ENCODE results near the gene CNOT6.
"Not testable (repeated sequence)": the region's sequence is repeated elsewhere in the genome, so short reads cannot be mapped to it uniquely, and the experiment has no call there.

Gene CNOT6

DNA sequence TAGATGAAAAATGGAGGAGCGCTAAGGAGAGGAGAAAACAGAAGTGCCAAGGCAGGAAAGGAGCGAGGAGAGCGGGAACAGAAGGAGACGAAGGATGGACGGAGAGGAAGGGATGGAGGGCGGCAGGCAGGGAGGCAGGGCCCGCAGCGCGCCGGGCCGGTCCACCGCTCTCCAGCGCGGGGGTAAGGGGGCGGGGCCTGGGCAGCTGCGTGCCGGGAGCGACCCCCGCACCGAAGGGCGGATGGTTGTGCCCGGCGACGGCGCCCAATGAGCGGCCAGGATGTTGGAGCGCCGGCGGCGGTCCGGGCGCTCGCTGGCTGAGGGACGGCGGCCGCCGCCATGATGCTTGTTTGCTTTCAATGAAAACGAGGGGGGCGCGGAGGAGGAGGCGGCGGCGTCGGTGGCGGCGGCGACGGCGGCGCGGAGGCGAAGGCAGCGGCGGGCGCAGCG lies at the start of gene CNOT6:
Gene CNOT6, plus strand, starts transcription at position 320 of the 450 bp plus-strand sequence. CDS start 34,898 bp downstream, outside the sequence.
- DNase-seq (ENCODE audit: low read depth in 2 of 2): peak; percentile 80 to 94

DNA sequence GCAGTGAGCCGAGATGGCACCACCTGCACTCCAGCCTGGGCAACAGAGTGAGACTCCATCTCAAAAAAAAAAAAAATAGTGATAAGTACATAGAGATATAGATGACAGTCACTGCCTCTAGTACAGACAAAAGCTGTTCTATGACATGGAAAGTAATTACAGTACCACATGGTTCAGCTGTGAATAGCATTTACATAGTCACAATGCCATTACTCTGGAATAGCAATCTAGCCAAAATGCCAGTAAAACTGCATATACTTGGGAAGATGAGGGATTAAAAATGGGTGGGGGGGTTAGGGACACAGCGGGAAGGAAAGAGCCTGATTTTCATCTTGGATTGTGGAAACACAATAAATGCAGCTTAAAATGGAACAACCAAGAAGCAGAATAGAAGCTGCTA lies 39.4 kb upstream of the CNOT6 start:
- no peak for DNase-seq (ENCODE audit: low read depth in 2 of 2)

DNA sequence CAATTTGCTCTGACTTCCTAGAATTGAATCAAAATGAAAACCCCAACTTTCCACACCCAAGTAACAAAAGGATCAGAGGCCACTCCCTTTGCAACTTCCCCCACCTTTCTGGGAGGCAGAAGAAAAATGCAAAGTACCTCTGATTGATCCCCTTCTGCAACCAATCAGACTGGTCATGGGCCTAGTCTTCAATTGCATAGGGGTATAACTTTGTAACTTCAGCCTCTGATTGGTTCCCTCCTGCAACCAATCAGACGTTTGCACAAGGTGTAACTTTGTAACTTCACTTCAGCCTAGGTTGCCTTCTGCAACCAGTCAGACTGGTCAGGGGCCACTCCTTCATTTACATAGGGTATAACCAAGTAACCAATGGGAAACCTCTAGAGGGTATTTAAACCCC lies 38.3 kb upstream of the CNOT6 start:
- no peak for DNase-seq (ENCODE audit: low read depth in 2 of 2)

DNA sequence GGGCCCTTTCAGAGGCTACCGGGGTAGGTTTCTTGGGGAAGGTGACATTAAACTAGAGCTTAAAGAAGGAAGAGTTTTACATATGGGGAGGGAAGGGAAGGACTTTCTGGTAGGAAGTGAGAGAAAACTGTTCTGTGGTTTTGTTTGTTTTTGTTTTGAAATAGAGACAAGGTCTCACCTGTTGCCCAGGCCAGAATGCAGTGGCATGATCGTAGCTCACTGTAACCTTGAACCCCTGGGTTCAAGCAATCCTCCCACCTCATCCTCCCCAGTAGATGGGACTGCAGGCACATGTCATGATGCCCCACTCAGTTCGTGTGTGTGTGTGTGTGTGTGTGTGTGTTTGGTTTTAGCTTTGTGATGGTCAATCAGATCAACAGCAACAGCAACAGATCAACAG lies 37.4 kb upstream of the CNOT6 start:
- DNase-seq (ENCODE audit: low read depth in 2 of 2): no peak

DNA sequence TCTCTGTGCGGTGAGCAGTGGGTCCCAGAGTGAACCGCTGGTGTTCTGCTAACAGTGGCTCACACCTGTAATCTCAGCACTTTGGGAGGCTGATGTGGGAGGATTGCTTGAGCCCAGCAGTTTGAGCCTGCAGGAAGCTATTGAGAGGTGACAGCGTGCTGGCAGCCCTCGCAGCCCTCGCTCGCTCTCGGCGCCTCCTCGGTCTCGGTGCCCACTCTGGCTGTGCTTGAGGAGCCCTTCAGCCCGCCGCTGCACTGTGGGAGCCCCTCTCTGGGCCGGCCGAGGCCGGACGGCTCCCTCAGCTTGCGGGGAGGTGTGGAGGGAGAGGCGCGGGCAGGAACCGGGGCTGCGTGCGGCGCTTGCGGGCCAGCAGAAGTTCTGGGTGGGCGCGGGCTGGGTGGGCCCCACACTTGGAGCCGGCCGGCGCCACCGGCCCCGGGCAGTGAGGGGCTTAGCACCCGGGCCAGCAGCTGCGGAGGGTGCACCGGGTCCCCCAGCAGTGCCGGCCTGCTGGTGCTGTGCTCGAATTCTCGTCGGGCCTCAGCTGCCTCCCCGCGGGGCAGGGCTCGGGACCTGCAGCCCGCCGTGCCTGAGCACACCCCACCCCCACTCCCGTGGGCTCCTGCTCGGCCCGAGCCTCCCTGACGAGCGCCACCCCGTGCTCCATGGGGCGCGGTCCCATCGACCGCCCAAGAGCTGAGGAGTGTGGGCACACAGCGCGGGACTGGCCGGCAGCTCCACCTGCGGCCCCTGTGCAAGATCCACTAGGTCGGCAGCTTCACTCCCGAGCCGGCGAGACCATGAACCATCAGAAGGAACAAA lies 35.1 kb upstream of the CNOT6 start:
- DNase-seq (ENCODE audit: low read depth in 2 of 2): not testable (repeated sequence)

DNA sequence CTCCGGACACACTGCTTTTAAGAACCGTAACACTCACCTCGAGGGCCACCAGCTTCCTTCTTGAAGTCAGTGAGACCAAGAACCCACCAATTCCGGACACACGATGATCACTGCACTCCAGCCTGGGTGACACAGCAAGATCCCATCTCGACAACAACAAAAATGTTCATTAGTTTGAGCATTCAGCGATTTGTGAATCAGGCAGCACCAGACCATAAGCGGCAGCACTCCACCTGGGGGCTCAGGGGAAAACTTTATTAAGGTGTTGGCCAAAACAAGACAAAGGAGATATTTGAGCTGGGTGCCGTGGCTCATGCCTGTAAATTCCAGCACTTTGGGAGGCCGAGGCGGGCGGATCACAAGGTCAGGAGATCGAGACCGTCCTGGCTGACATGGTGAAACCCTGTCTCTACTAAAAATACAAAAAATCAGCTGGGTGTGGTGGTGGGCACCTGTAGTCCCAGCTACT lies 34.5 kb upstream of the CNOT6 start:
- not testable (repeated sequence) for DNase-seq (ENCODE audit: low read depth in 2 of 2)

DNA sequence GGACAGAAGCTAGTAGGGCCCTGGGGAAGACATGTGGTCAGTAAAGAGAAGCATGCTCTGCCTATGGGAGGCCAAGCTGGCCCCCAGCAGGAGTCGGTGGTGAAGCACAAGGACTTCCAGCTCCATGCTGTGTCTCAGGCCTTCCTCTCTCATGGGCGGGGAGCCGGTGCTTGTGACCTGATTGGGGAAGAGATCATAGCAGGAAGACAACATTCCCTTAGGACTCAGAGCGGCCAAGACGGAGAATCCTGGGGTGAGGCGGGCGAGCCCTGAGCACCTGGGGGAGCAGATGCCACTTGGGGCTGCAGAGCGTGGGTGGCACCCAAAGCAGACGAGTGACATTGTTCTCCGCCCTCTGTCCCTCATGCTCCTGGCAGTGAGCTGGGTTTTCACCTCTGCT lies 33.3 kb upstream of the CNOT6 start:
- DNase-seq (ENCODE audit: low read depth in 2 of 2): no peak

DNA sequence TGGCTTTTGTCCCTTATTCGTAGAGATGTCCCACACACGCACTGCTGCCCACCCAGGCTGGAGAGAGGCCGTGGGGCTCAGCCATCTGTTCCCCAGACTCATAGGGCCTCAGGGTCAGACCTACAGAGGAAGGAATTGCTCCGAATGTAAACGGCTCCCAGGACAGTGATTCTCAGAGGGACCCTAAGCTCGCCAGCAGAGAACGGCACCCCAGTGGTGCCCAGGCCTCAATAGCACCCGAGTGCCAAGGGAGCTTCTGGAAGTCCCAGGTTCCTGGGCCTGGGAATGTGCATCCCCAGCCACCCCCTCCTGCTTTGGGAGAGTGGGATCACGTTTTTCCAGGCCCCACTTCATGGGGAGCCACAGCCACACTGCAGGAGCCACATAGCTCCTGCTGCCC lies 32.9 kb upstream of the CNOT6 start:
- no peak for DNase-seq (ENCODE audit: low read depth in 2 of 2)

DNA sequence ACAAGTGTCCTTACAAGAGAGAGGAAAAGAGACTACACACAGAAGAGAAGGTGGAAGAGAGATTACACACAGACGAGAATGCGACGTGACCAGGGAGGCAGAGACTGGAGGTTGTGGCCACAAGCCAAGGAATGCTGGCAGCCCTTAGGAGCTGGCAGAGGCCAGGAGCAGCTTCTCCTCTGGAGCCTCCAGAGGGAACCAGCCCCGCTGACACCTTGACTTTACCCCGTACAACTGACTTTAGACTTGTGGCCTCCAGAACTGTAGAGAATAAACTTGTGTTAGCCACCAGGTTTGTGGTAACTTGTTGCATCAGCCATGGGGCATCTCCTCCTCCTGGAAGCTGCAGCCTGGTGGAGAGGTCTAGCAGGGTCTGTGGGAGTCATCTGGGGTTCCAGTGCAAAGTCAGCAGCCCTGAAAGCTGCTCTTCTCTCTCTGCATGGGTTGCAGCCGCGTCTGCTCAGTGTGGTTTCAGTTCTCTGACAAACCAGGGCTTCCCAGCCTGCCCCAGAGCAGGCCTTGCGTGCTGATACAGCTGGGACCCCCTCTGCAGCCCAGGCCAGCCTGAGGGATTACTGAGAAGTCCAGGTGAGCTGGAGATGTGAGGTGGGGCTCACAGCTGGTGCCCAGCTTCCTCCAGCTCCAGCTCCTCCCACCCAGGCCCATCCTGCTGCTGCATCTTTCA lies 30.8 kb upstream of the CNOT6 start:
- DNase-seq (ENCODE audit: low read depth in 2 of 2): no peak

DNA sequence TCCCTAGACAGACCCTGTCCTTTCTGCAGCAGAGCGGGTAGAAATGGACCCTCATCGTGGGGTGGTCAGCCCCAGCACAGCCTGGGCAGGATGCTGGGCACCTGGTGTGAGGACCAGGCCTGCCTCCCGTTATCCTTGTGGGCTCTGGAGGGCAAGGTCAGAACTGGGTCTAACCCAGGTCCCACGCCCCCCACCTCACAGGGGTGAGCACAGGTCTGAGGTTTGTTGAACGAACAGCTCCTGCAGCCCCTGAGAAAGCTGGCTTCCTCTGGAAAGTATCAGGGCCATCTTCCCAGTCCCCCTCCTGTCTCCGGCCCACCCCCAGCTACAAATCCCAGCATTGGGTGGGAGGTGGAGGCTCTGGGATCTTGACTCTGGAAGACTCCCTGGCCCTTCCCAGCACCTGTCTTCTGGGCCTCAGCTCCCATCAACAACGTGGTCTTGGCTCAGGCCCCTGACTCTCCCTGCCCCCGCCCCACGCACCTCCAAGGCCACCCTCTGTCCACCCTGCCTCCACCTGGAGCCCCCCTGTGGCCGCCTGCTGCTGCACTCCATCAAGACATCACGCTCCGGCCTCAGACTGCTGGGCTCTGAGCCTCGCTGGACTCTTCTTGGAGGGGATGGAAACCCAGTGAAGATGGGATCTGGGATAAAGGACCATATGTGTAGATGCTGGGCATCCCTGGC lies 30.1 kb upstream of the CNOT6 start:
- DNase-seq (ENCODE audit: low read depth in 2 of 2): no peak

DNA sequence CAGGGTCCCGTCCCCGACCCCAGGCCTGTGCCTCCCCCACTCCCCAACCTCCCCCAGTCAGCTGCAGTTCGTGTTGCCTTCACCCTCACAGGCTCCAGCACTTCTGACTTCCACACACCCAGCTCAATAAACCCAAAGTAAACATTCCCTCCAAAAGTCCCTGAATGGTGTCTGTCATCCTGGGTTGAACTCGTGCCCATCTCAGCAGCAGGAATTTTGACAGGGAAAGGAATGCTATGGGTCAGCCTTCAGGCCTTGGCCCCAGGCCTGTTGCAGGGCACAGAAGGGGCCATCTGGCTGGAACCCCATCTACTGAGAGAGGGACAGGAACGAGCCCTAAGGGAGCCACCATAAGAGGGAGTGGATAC lies 29.6 kb upstream of the CNOT6 start:
- DNase-seq (ENCODE audit: low read depth in 2 of 2): no peak

DNA sequence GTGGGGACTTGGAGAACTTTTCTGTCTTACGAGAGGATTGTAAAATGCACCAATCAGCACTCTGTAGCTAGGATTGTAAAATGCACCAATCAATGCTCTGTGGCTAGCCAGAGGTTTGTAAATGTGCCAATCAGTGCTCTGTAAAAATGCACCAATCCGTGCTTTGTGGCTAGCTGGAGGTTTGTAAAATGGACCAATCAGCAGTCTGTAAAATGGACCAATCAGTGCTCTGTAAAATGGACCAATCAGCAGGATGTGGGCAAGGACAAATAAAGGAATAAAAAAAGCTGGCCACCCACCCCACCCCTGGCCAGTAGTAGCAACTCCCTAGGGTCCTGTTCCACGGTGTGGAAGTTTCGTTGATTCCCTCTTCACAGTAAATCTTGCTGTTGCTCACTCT lies 29.1 kb upstream of the CNOT6 start:
- DNase-seq (ENCODE audit: low read depth in 2 of 2): not testable (repeated sequence)

DNA sequence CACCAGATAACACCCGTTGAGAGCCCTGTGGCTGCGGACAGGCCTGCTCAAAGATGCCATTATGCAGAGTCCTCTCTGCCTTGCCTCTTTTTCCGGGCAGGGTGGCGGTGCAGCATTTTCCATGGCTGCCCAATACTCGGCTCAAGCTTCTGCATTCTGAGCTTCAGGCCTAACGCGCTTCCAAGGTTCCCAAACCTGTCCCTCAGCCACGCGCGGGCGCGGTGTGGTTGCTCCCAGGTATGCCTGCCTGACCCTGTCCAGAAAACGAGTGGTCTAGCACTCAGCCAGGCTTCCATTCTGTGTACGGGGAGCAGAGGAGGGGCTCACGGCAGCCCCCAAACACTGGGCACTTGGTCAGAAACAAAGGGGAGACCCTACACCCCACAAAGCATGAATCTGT lies 27.9 kb upstream of the CNOT6 start:
- no peak for DNase-seq (ENCODE audit: low read depth in 2 of 2)

DNA sequence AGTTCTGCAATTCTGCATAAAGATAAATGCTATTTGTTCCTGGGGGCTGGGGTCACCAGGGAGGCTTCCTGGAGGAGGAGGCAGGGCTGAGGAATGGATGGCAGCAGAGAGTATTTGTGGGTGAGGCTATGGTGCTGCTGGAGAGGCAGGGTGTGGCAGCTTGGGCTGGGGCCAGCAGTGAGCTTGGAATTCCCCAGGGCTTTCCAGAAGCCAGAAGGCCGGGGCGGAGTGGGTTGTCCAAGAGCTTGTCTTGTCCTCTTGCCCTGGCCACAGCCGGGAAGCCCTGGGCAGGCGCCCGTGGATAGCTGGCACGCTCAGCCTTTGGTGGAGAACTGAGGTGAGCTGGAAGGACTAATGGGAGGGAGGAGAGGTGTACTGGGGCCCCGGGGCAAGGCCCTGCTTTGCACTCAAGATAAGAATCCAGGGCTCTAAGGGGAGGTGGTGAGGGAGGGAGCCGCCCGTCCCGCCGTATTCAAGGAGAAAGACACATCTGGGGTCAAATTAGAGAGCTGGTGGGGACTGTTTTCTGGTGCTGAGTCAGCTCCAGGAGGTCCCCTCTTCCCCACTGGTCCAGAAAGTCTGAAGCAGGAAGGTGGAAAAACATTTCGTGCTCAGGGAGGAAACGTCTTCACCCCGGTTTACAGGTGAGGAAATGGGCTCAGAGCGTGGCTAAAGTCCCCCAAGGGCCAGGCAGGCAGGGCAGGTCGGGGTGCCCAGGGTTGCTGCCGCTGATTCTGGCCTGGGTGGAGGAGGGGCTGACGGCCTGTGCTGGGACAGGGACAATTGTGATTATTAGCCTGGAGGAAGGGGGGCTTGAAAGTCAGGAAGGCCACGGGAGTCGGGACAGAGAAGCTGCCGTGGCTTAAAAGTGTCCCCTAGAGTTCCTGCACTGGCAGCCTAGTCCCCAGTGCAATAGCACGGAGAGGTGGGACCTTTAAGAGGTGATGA lies 26.9 kb upstream of the CNOT6 start:
- no peak for DNase-seq (ENCODE audit: low read depth in 2 of 2)

DNA sequence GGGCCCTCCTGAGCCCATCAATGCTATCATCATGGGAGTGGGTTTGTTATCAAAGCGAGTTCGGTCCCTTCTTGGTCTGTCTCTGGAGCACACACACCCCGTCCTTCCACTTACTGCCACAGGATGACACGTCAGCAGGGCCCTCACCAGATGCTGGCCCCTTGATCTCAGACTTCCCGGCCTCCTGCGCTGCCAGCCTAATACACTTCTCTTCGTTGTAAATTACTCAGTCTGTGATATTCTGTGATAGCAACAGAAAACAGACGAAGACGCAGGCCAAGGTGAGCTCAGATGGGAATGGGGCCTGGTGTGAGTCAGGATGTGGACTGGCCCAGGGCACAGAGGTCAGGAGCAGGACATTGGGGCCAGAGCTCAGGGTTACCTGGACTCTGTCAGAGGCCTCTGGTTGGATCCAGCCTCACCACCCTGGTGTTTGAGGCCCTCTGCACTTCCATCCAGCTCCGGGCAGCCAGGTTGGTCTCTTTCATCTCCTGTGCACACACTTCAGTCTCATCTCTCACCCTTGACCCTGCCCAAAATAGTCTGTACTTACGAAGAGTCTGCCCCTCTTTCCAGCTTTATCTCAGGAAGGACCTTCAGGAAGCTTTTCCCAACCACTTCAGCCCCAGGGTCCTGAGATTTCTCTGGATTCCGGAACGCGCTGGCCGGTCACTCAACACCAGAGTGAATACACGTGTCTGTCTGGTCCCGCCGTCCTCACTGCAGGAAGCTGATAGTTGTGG lies 26.0 kb upstream of the CNOT6 start:
- DNase-seq (ENCODE audit: low read depth in 2 of 2): no peak

DNA sequence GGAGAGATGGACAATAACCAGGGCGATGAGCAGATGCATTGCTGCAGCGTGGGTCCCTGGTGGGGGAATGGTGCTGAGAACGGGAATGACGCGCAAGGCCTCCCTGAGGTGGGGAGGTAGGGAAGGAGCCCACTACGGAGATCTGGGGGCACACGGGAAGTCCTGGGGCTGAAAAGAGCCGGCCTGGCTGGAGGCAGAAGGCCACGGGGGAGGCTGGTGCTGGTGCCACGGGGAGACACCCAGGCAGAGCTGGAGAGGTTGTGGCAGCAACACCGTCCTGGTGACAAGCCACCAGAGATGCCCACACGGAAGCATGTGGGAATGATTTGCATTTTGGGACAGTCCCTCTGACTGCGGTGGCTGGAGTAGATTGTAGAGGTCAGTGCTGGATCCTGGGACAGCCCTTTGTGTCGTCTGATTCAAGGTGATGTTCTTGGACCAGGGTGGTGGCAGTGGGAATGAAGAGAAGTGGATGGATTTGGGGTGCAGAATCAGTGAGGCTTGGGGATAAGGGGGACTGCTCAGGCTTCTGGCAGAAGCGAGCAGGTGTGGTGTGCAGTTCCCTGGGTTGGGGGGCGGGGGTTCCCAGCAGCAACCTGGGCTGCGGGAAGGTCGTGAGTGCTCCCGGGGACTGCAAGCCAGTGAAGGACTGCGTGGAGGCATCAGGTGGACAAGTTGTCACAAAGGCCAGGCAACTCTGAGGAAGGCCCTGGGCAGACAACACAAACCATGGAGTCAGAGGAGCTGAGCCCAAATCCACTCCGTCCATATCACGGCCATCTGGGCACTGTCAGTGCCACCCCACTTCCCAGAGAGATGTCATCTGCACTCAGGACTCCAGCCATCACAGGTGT lies 25.2 kb upstream of the CNOT6 start:
- DNase-seq (ENCODE audit: low read depth in 2 of 2): no peak

DNA sequence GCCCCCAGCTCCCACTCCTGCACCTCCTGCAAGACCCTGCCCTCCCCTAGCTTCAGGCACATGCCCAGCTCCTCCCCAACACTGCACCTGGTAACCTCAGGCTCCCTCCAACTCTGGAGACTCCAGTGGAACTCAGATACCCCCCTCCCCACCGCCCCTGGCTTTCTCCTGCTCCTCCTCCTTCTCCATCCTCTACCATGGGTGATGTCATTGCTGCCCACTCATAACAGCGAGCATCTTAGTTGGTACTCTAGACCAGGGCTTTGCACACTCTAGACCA lies 24.7 kb upstream of the CNOT6 start:
- DNase-seq (ENCODE audit: low read depth in 2 of 2): no peak

DNA sequence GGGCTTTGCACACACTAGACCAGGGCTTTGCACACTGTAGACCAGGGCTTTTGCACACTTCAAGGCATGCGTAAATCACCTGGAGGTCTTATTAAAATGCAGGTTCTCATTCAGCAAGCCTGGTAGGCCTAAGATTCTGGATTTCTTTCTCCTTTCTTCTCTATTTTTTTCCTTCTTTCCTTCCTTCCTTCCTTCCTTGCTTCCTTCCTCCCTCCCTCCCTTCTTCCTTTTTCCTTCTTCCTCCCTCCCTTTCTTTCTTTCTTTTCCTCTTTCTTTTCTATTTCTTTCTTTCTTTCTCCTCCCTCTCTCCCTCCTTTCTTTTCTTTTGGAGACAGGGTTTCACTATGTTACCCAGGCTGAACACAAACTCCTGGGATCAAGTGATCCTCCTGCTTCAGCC lies 24.3 kb upstream of the CNOT6 start:
- no peak for DNase-seq (ENCODE audit: low read depth in 2 of 2)

DNA sequence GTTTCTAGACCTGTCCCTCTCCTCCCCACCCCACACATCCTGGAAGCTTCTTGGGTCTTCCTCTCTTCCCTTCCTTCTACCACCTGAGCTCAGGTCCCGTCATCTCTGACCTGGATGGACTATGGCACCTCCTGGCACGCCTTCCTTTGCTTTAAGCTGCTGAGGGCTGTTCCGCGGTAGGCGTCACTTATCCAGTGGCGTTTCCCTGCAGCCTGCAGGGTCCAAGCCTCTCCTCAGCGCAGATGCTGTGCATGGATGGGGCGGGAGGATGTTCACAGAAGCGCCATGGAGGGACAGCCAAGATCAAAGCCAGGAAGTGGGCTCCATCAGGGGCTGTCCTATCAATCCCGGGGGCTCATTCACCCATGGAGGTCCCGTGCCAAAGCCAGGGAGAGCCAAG lies 23.8 kb upstream of the CNOT6 start:
- DNase-seq (ENCODE audit: low read depth in 2 of 2): no peak

DNA sequence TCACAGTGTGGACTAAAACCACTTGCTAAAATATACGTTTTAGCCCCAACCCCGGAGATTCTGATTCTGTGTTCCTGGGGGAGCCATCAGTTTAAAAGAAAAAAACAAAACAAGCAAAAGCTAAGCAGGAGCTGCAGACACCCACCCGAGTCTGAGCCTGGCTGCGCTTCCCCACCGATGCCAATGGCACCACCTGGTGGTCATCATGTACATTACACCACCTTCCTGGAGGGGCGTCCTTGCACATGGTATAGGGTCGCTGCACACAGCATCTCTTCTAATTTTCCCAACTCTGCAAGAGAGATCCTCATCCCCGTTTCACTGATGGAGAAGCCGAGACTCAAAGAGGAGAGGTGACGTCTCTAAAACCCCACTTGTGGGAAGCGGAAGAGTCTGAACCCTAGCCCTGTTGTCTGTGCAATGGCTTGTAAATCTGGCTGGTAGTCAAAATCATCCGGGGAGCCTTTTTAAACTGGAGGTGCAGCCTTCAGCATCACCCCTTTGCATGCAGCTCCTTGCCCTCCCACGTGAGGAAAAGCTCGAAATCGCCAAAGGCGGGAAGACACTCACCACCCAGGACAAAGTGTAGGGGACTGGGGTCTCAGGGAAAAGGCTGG lies 23.1 kb upstream of the CNOT6 start:
- DNase-seq (ENCODE audit: low read depth in 2 of 2): peak; percentile 15 to 31
